ENCODE measurements around the gene ABCC6. TPM values are rescaled to one million over a fixed set of nuclear protein-coding genes. Genes with fewer than 3 reads are reported as not detected.

Gene ABCC6
- total and polyA plus RNA-seq, 2 of the 4 experiments (the other 2 are of a cell fraction), result 0.36 to 1.3 TPM

- Histone ChIP-seq H3K27me3 (ENCODE audit: control insufficient read depth, insufficient read depth, low read length) (peaks cover 2% of the 10 kb centered on the region; the same call in 1 of the 2 replicates), H3K4me3 (ENCODE audit: insufficient read depth, low read depth, low read length) (no peak overlapping the region), H4K5ac (ENCODE audit: low read depth, low read length) (no peak overlapping the region), H2BK15ac (ENCODE audit: low read depth, low read length) (no peak overlapping the region), H4K91ac (ENCODE audit: insufficient read depth, low read depth, low read length) (no peak overlapping the region), H4K8ac (ENCODE audit: low read depth in 2 of 2, low read length in 2 of 2) (no peak overlapping the region), H3K14ac (replicated peaks; ENCODE audit: low read depth, low read length) (no peak overlapping the region), H3K79me1 (ENCODE audit: low read depth in 1 of 2, low read length in 2 of 2) (no peaks in the 10 kb centered on the region), H2AFZ (replicated peaks; ENCODE audit: low read length, poor library complexity) (no peak overlapping the region), H2BK5ac (ENCODE audit: low read depth, low read length, poor library complexity, severe bottlenecking) (no peak overlapping the region), H3K4ac (ENCODE audit: low read depth, low read length) (no peak overlapping the region), H3K56ac (ENCODE audit: extremely low read depth, insufficient read depth, low read length) (no peak overlapping the region), H3K4me1 (ENCODE audit: control insufficient read depth, insufficient read depth, low read length) (no peaks in the 10 kb centered on the region), H3K18ac (ENCODE audit: low read depth, low read length) (no peak overlapping the region), H3K9ac (ENCODE audit: low read depth, low read length) (no peak overlapping the region), H2BK20ac (ENCODE audit: low read depth, low read length) (no peak overlapping the region), H3K9me3 (ENCODE audit: control insufficient read depth, insufficient read depth, low read length) (no peaks in the 10 kb centered on the region), H3K4me2 (ENCODE audit: low read depth, low read length) (no peak overlapping the region), H3K36me3 (ENCODE audit: control insufficient read depth, insufficient read depth, low read length) (no peaks in the 10 kb centered on the region; the same call in none of the 2 replicates), H2AK5ac (ENCODE audit: low read depth, low read length) (no peak overlapping the region), H3K27ac (ENCODE audit: insufficient read depth, low read length) (no peak overlapping the region), H2BK120ac (ENCODE audit: low read depth, low read length) (no peak overlapping the region), H3K9me1 (ENCODE audit: insufficient read depth, low read length) (0 out of 2 replicates have a peak, but pooled peaks cover 3% of the 10 kb centered on the region), H2AK9ac (replicated peaks; ENCODE audit: low read depth, low read length, poor library complexity) (no peak overlapping the region), H3K23ac (ENCODE audit: low read depth, low read length) (no peak overlapping the region), H4K20me1 (ENCODE audit: insufficient read depth, low read length) (no peaks in the 10 kb centered on the region; the same call in 1 of the 2 replicates)
- WGBS, 2 experiments (ENCODE audit: extremely low coverage in 2 of 2, insufficient read length in 1 of 2), result no CpG with 5 or more reads among the region's 4 CpGs
- intact Hi-C loops (cut with micrococcal nuclease), result no loop called here
- ChIA-PET POLR2A (ENCODE audit: unreplicated experiment) (no interaction called here), CTCF (no interaction called here)
- DNase-seq (no peak), ATAC-seq (ENCODE audit: low read depth) (no peak)
- in situ Hi-C loops (cut with MboI; ENCODE audit: low sequenced_read_pairs), result no loop called here
- dilution Hi-C loops (cut with HindIII; ENCODE audit: low sequenced_read_pairs, unreplicated experiment), result no loop called here
- TF ChIP-seq CEBPB (IDR thresholded peaks at IDR 0.05; ENCODE audit: low read depth, low read length) (no peak), MAFK (IDR thresholded peaks at IDR 0.05; ENCODE audit: low read depth, low read length) (no peak), POLR2A (IDR thresholded peaks at IDR 0.05; ENCODE audit: low read depth, low read length) (no peak), SMC3 (IDR thresholded peaks at IDR 0.05; ENCODE audit: low read depth, low read length) (no peak), ELK1 (IDR thresholded peaks at IDR 0.05; ENCODE audit: borderline replicate concordance, low read depth, low read length) (no peak), RFX5 (IDR thresholded peaks at IDR 0.05; ENCODE audit: low read depth, low read length) (no peak), MXI1 (IDR thresholded peaks at IDR 0.05; ENCODE audit: borderline replicate concordance, low read depth, low read length) (no peak), FOS (IDR thresholded peaks at IDR 0.05; ENCODE audit: low read depth, low read length) (no peak), BHLHE40 (IDR thresholded peaks at IDR 0.05; ENCODE audit: low read depth, low read length) (no peak), CTCF (conservative IDR thresholded peaks at IDR 0.05; ENCODE audit: low read depth, low read length) (no peak), RCOR1 (IDR thresholded peaks at IDR 0.05; ENCODE audit: insufficient replicate concordance, low read length) (no peak), RAD21 (IDR thresholded peaks at IDR 0.05; ENCODE audit: low read length) (no peak), NFE2L2 (IDR thresholded peaks at IDR 0.05; ENCODE audit: low read depth, low read length) (no peak), USF2 (IDR thresholded peaks at IDR 0.05; ENCODE audit: low read depth, low read length) (no peak), MAZ (IDR thresholded peaks at IDR 0.05; ENCODE audit: borderline replicate concordance, low read depth, low read length) (no peak), CHD1 (IDR thresholded peaks at IDR 0.05; ENCODE audit: low read depth, low read length) (no peak)
- BruUV-seq (replicated peaks), result no TSS peak
These were observed 38.2 kb downstream of the ABCC6 start for GRCh38 chr16:16185095-16185494.

Data from IMR-90 (cell line).